Endothelial cell of umbilical vein (primary cell): Measurements from ENCODE around the gene C16orf86. TPM values are rescaled to one million over a fixed set of nuclear protein-coding genes. Genes with fewer than 3 reads are reported as not detected.

Experiments used
- BruUV-seq: library from RNA; stranded (reverse); fragments of 400-500 nt; replicated peaks from 2 replicates; lab custom pipeline; 2021; lab: Mats Ljungman, UMichigan
- CTCF ChIA-PET: fragments of 300-600, 350-600 bp; sonication (Branson Sonifier 250); formaldehyde crosslinking; loops from one replicate; lab custom pipeline; 2021; ENCODE audit warnings: antibody characterized with exemption, inconsistent platforms; lab: Charles Lee
- POLR2A ChIA-PET: fragments of 300-600, 350-600 bp; sonication (Branson Sonifier 250); formaldehyde crosslinking; loops from one replicate; lab custom pipeline; 2021; ENCODE audit warnings: antibody characterized with exemption, inconsistent platforms; lab: Charles Lee
- DNase-seq: peaks from one replicate; pipeline ENCODE4 v3.0.0-alpha.2; 2011; ENCODE audit warnings: low read depth, low spot score
- FAIRE-seq: peaks from 2 replicates; lab custom pipeline; 2011; peaks lifted over from hg19 to GRCh38; lab: Jason Lieb, UNC
- H2AFZ ChIP-seq: 2 replicates; pipeline ENCODE4 v1.6.0; 2012; ENCODE audit warnings: low read depth, low read length, control low read depth, inconsistent platforms
- H3K27ac ChIP-seq: 2 replicates; pipeline ENCODE4 v1.5.1; 2011; ENCODE audit warnings: low read depth, mild to moderate bottlenecking, control low read depth, low read length, moderate library complexity; ENCODE audit not compliant: insufficient read depth
- H3K27me3 ChIP-seq, 2 experiments: 2 replicates each; pipeline versions ENCODE4 v1.6.0 to v1.6.1; 2011; ENCODE audit warnings: low read length in 2 of 2, mixed read lengths in 1 of 2; ENCODE audit not compliant: control insufficient read depth in 2 of 2, insufficient read depth in 2 of 2
- H3K36me3 ChIP-seq, 2 experiments: 2 replicates in 1 of 2; 3 replicates in 1 of 2; pipeline ENCODE4 v1.5.1; 2011; ENCODE audit warnings: low read length in 2 of 2, mild to moderate bottlenecking in 1 of 2, moderate library complexity in 1 of 2; ENCODE audit not compliant: control insufficient read depth in 2 of 2, insufficient read depth in 2 of 2; ENCODE audit errors: extremely low read depth in 1 of 2
- H3K4me1 ChIP-seq: 3 replicates; pipeline ENCODE4 v1.5.1; 2011; ENCODE audit warnings: mild to moderate bottlenecking, low read length; ENCODE audit not compliant: control insufficient read depth, insufficient read depth; ENCODE audit errors: extremely low read depth
- H3K4me2 ChIP-seq: 2 replicates; pipeline ENCODE4 v1.6.1; 2011; ENCODE audit warnings: low read length, control low read depth, mixed read lengths; ENCODE audit not compliant: insufficient read depth
- H3K4me3 ChIP-seq, 3 experiments: fragments of 200-600 bp in 1 of 3; sonication (generic), shearing (Covaris generic) in 1 of 3; replicated peaks in 1 of 3; 2 replicates each; pipeline ENCODE4 v1.5.1; 2011 to 2016; ENCODE audit warnings: control low read depth in 3 of 3, low read length in 3 of 3, mild to moderate bottlenecking in 2 of 3, inconsistent platforms in 1 of 3, low read depth in 1 of 3, moderate library complexity in 1 of 3; ENCODE audit not compliant: insufficient read depth in 1 of 3
- H3K79me2 ChIP-seq: 2 replicates; pipeline ENCODE4 v1.6.0; 2012; ENCODE audit warnings: low read length, inconsistent platforms; ENCODE audit not compliant: control insufficient read depth, insufficient read depth
- H3K9ac ChIP-seq: replicated peaks from 2 replicates; pipeline ENCODE3; 2011; ENCODE audit warnings: low read length, control low read depth; ENCODE audit not compliant: insufficient read depth; ENCODE audit errors: extremely low read depth
- H3K9me1 ChIP-seq: replicated peaks from 3 replicates; pipeline ENCODE4 v1.6.0; 2011; ENCODE audit warnings: mild to moderate bottlenecking, low read length; ENCODE audit not compliant: control insufficient read depth, insufficient read depth; ENCODE audit errors: extremely low read depth
- H3K9me3 ChIP-seq: replicated peaks from 2 replicates; pipeline ENCODE4 v1.5.1; 2012; ENCODE audit warnings: low read length, inconsistent platforms; ENCODE audit not compliant: control insufficient read depth, insufficient read depth
- H4K20me1 ChIP-seq: replicated peaks from 2 replicates; pipeline ENCODE3; 2011; ENCODE audit warnings: mild to moderate bottlenecking, low read length; ENCODE audit not compliant: control insufficient read depth, insufficient read depth; ENCODE audit errors: extremely low read depth
- EZH2 ChIP-seq: IDR thresholded peaks from 2 replicates; pipeline ENCODE4 v1.6.1; 2012; ENCODE audit warnings: borderline replicate concordance, low read depth, mild to moderate bottlenecking, moderate library complexity, low read length, inconsistent platforms; ENCODE audit not compliant: severe bottlenecking
- FOS ChIP-seq: IDR thresholded peaks from 2 replicates; pipeline ENCODE4 v1.6.1; 2011; ENCODE audit warnings: mild to moderate bottlenecking, low read length, moderate library complexity, borderline replicate concordance; ENCODE audit not compliant: insufficient read depth
- GATA2 ChIP-seq: IDR thresholded peaks from 2 replicates; pipeline ENCODE4 v1.7.0; 2011; ENCODE audit warnings: low read depth, mild to moderate bottlenecking, moderate library complexity, mixed read lengths, low read length; ENCODE audit not compliant: insufficient read length, insufficient read depth
- JUN ChIP-seq: IDR thresholded peaks from 2 replicates; pipeline ENCODE4 v1.6.1; 2011; ENCODE audit warnings: borderline replicate concordance, low read depth; ENCODE audit not compliant: insufficient read length, insufficient read depth
- MYC ChIP-seq: IDR thresholded peaks from one replicate; pipeline ENCODE4 v1.6.1; 2011; ENCODE audit warnings: mild to moderate bottlenecking, low read depth, low read length
- POLR2A ChIP-seq: IDR thresholded peaks from 2 replicates; pipeline ENCODE4 v1.6.1; 2012; ENCODE audit warnings: low read depth, mild to moderate bottlenecking, control low read depth, low read length
- POLR2AphosphoS5 ChIP-seq: IDR thresholded peaks from 2 replicates; pipeline ENCODE4 v1.6.1; 2012; ENCODE audit warnings: low read depth, mild to moderate bottlenecking, control low read depth, low read length, moderate library complexity; ENCODE audit not compliant: insufficient read depth
- dilution Hi-C: fragments of 300-500 bp; cut with MboI; formaldehyde crosslinking; loops from one replicate; pipeline ENCODE4 v1.15.0; 2019; ENCODE audit warnings: low sequenced_read_pairs; ENCODE audit not compliant: extremely low pct_ligation_motif_present
- intact Hi-C: fragments of 100-400 bp; cut with micrococcal nuclease; formaldehyde crosslinking; loops from one replicate; pipeline ENCODE4 v1.10.0; 2022
- polyA plus RNA-seq, 4 experiments: library from polyadenylated mRNA; depleted of rRNA in 3 of 4; stranded (reverse) in 3 of 4; unstranded in 1 of 4; fragments of >200 nt; gene quantifications; 2 replicates each; pipeline versions ENCODE4 v1.2.1 to v1.2.3, GENCODE V29; 2011 to 2012; ENCODE audit warnings: missing spikeins in 1 of 4
- total RNA-seq: library from RNA; stranded (reverse); gene quantifications from 2 replicates; pipeline ENCODE4 v1.2.3, GENCODE V29; 2021
- TF ChIP-seq, protein P1 (sequence below): IDR thresholded peaks from 2 replicates; pipeline ENCODE4 v1.6.1; 2011; ENCODE audit not compliant: insufficient read depth, insufficient read length
- TF ChIP-seq, protein P2 (sequence below), 2 donors: IDR thresholded peaks; 1 replicate in 1 of 2; 2 replicates in 1 of 2; pipeline ENCODE4 v1.5.1; 2011; ENCODE audit warnings: low read length in 2 of 2, mild to moderate bottlenecking in 2 of 2, moderate library complexity in 2 of 2, control low read depth in 1 of 2, inconsistent platforms in 1 of 2, low read depth in 1 of 2; ENCODE audit not compliant: insufficient read depth in 1 of 2; ENCODE audit errors: extremely low read depth in 1 of 2

The C16orf86 gene
- total and polyA plus RNA-seq, 2 donors (not counting 3 experiments of a cell fraction or from before 2014, with no cell fraction given): 0.62 to 0.98 TPM

DNA sequence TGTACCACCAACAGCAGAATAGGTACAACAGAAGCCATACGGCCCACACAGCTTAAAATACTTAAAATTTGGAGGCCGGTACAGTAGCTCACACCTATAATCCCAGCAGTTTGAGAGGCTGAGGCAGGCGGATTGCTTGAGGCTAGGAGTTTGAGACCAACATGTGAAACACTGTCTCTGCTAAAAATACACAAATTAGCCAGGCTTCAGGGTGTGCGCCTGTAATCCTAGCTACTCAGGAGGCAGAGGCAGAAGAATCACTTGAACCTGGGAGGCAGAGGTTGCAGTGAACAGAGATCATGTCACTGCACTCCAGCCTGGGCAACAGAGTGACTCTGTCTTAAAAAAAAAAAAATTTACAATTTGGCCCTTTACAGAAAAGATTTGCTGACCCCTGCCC is 35.5 kb downstream of the C16orf86 start:
- H3K9me1 ChIP-seq: no peaks in the 10 kb centered on the region
- no peaks in the 10 kb centered on the region for H3K27me3 ChIP-seq
- CTCF ChIA-PET: no interaction called here
- FAIRE-seq (no peak), DNase-seq (no peak)
- H3K4me2 ChIP-seq: no peak overlapping the region
- no peak overlapping the region for H3K4me3 ChIP-seq
- H3K9ac ChIP-seq: no peak overlapping the region
- no peaks in the 10 kb centered on the region for H3K9me3 ChIP-seq
- POLR2A ChIA-PET: interaction anchor here (0.6 kb wide), 1 partner anchor 162 kb away, joined by 4 read pairs; no protein-coding TSS in a partner anchor
- TF ChIP-seq, protein P1, sequence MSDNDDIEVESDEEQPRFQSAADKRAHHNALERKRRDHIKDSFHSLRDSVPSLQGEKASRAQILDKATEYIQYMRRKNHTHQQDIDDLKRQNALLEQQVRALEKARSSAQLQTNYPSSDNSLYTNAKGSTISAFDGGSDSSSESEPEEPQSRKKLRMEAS: no peak
- TF ChIP-seq GATA2: no peak
- no peak for TF ChIP-seq FOS
- TF ChIP-seq, protein P2, sequence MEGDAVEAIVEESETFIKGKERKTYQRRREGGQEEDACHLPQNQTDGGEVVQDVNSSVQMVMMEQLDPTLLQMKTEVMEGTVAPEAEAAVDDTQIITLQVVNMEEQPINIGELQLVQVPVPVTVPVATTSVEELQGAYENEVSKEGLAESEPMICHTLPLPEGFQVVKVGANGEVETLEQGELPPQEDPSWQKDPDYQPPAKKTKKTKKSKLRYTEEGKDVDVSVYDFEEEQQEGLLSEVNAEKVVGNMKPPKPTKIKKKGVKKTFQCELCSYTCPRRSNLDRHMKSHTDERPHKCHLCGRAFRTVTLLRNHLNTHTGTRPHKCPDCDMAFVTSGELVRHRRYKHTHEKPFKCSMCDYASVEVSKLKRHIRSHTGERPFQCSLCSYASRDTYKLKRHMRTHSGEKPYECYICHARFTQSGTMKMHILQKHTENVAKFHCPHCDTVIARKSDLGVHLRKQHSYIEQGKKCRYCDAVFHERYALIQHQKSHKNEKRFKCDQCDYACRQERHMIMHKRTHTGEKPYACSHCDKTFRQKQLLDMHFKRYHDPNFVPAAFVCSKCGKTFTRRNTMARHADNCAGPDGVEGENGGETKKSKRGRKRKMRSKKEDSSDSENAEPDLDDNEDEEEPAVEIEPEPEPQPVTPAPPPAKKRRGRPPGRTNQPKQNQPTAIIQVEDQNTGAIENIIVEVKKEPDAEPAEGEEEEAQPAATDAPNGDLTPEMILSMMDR (IDR thresholded peaks at IDR 0.05; ENCODE audit: extremely low read depth in 1 of 2, insufficient read depth in 1 of 2, low read depth in 1 of 2, low read length in 2 of 2): no peak
- TF ChIP-seq MYC: no peak
- no peak for TF ChIP-seq POLR2AphosphoS5
- no peak for TF ChIP-seq EZH2
- no peak for TF ChIP-seq POLR2A
- no peak for TF ChIP-seq JUN
- no peaks in the 10 kb centered on the region for H3K4me1 ChIP-seq
- peaks cover 0 to 7% of the 10 kb centered on the region in 2 experiments for H3K36me3 ChIP-seq
- peaks cover 74% of the 10 kb centered on the region for H3K79me2 ChIP-seq
- peaks cover 2% of the 10 kb centered on the region for H4K20me1 ChIP-seq
- no peak overlapping the region for H3K27ac ChIP-seq
- no peak overlapping the region for H2AFZ ChIP-seq
- intact Hi-C loops (no loop called here), dilution Hi-C loops (no loop called here)
- BruUV-seq: no TSS peak
